T-helper 9 cell (primary cell): Measurements from ENCODE around the gene XXYLT1.

Experiments used
- DNase-seq: peaks from one replicate; pipeline ENCODE4 v3.0.0-alpha.2; 2020

XXYLT1 gene

DNA sequence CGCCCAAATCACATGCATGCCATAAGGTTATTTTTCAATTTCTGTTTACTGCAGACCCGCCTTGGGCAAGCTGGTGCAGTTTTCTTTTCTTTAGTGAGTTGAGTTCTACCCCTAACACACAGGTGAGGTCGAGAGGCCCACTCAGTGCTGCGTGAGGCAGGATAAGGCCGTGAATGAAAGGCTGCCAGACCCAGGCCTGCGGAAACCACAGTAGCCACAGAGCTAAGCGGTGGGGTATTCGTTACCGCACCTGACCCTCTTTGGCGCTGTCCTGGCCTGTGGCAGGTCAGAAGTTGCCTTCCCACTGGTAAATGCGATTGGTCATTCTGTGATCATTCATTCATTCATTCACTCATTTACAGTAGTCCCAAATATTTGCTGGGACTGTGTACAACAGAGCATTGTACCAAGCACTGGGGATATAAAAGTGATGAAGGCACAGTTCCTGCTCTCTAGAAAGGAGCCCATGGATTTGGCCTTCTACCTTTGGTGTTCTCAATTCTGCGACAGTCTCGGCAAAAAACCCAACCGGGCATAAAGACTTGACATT lies 144.8 kb downstream of the XXYLT1 start:
- DNase-seq: no peak

DNA sequence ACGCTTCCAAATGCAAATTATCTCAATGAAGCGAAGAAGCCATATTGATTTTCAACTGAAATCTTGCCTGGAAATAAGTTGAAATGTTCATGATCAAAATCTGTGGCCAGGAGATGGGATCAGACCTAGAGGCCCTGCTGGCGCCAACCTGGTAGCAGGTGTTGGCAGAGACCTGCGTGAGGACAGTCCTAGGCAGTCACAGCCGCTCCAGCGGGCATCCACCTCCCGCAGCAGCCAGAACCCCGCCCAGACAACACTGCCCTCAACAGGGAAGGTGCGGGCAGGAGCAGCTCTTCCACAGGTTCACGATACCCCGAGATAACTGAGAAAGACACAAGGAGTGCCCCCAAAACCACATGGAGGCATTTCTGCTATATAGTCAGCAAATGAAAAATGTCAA lies 145.3 kb downstream of the XXYLT1 start:
- DNase-seq: no peak

DNA sequence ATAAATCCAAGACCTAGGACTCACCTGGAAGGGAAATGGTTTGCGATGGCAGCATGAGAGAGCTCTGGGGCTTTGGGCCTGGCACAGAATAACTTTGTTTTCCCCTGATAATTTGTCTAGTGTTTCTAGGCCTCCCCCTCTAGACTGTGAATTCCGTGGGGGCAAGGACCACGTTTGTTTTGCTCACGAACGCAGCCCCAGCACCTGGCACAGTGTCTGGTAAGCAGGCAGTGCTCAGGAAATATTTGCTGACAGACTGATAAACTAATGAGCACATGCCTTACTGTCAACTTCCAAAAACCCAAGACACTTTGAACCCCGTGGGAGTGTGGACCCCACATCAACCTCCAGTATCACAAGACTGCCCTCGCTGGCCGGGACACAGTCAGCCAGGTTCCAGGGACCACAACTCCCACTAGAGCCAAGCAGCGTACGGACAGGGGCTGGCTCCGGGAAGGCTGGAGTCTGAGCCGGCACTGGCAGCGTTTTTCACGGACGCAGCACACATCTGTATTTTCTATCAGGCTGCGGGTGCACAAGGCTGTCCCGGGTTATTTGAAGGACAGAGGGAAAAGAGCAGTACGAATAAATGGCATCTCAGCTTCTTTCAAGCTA lies 146.5 kb downstream of the XXYLT1 start:
- DNase-seq: no peak

DNA sequence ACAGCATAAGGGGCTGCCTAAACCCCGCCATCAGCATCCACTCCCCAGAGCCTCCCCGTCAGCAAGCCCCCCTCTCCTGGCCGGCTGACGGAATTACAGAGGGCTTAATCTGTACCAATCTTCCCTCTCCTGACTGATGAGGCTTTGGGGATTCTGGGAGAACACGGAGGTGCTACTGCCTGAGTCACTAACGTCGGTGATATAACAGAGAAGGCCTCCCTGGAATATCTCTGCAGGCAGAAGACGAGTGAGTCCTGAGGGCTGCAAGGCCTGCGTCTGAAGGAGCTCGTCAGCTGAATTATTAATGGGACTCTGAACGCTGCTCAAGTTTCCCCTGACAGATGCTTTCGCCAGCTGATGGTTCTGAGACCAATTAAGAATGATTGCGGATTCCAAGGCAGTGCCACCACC lies 147.7 kb downstream of the XXYLT1 start:
- DNase-seq: no peak

DNA sequence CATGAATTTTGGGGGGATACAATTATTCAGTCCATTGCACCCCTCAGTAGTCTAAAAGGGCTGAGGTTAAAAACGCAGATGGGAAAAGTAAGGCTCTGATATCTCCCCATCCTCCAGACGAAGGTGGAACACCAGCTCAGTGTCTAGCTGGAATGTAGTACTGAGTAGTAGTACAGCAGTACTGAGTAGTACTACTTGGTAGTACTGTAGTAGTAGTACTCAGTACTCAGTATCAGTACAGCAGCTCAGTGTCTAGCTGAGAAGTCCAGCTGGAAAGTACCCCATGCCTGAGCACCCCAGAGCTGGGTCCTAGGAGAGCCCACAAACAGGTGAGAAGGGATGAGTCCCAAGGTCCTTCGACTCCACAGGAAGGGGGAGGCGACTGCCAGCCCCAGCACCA lies 148.7 kb downstream of the XXYLT1 start:
- DNase-seq: no peak

DNA sequence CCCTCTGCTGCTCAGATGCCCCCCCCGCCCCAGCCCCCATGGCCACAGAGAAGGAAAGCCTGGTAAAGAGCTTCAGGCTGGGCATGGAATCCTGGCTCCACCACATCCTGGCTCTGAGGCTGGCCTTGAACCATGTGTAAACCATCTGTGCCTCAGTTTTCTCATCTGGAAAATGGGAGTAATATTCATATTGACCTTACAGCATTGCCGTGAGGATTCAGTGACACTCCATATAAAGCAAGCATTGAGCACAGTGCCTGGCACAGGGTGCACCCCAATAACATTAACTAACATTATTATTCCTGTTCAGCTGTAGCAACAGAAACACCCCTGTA lies 150.7 kb downstream of the XXYLT1 start:
- no peak for DNase-seq

DNA sequence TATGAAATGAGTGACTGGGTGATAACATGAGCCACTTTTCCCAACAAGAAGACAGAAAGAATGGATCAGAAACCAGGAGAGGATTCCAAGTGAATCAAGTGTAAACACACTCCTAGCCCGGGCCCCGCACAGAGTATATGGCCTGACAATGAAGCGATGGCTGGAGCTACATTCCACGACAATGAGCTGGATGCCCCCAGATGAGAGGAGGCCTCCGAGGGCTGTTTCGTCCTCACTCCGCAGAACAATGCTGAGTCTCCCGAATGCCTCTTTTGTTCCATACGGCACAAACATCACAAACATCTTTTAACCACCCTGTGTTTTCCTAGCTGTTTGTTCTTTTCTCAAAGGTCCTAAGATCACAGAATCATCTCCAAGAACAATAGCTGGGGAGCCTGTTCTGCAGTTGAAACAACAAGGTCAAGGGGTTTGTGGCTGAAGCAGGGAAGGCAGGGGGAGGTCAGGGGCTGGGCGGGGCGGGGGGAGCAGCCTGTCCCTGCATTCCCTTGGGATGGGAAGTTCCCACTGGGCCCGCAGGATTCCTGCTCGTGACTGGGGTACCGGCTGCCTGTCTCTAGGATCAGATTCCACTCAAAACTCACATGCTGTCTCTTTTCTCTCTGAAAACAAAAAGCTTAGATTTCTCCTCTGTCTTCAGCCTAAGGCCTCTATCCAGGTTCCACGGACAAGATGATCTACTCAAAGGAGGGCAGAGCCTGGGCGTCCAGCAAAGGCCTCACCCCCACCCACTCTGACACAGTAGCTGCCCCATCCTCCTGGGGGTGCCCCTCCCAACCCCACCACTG lies 151.3 kb downstream of the XXYLT1 start:
- DNase-seq: no peak

DNA sequence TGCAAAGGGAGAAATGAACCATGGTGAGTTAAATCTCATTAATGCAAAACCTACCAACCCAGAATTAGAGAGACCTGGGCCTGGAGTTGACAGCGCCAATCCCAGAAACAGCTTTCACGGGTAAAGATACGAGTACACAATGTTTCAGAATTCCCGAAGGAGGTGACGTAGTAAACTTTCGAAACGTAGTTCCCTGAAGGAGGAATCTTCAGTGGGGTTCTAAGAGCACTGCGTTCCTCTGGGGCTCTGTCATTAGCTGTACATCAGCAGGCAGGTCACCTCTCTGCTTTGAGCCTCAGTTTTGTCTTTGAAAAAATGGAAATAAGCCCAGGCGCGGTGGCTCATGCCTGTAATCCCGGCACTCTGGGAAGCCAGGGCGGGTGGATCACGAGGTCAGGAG lies 152.3 kb downstream of the XXYLT1 start:
- no peak for DNase-seq

DNA sequence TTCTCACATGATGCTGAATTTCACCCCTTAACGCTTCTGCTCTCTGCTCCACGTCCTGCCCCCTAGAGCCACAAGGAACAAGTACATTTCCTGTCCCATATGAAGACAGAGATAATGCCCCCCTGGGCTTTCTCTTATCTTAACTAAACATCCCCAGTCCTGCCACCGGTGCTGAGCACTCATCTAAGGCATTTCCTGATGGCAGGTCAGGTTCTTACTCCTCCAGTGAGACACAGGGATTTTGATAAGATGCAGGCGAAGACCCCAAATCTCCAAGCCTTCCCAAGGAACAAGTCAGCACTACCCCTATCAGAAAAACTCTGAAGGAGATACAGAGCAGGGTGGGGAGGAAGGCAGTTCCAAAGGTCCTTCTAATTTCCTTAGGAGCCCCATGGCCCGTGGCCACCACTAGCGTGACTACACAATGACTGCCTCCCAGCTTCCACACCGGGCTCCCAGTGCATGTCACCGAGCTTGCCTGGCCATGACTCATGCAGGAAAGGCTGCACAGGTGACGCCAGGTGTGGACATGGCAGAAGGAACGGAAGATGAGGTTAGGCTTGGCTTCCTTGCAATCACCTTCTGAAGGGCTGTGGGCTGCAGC lies 152.9 kb downstream of the XXYLT1 start:
- DNase-seq: no peak

DNA sequence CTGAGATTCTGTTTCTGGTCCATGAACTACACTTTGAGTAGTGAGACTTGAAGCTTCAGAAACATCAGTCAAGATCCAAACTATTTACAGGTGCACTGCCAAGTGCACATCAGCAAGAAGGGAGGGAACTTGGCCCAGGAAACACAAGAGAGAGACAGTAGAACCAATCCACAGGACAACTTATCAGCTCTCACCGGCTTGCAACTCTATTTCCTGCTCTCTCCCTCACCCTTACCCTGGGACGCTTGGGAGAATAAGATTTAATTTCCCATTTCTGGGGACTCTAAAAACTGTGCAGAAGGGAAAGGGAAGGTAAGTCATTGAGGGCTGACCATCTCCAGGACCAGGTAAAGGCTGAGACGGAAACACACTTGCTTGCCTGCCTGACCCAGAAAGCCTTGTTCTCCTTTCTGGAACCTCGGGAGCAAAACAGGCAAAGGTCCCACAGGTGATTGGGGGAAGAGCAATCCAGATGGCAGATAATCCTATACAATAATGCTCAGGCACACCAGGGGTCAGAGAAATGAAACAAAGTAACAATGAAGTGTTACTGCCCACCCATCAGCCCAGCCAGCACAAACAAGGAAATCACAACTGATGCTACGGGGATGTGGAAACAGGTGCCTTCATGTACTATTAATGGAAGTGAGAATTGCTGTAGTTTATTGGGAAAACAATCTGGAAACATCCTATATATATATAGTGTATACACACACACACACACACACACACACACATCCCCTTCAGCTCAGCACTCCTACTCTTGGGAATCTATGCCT lies 154.4 kb downstream of the XXYLT1 start:
- DNase-seq: no peak

DNA sequence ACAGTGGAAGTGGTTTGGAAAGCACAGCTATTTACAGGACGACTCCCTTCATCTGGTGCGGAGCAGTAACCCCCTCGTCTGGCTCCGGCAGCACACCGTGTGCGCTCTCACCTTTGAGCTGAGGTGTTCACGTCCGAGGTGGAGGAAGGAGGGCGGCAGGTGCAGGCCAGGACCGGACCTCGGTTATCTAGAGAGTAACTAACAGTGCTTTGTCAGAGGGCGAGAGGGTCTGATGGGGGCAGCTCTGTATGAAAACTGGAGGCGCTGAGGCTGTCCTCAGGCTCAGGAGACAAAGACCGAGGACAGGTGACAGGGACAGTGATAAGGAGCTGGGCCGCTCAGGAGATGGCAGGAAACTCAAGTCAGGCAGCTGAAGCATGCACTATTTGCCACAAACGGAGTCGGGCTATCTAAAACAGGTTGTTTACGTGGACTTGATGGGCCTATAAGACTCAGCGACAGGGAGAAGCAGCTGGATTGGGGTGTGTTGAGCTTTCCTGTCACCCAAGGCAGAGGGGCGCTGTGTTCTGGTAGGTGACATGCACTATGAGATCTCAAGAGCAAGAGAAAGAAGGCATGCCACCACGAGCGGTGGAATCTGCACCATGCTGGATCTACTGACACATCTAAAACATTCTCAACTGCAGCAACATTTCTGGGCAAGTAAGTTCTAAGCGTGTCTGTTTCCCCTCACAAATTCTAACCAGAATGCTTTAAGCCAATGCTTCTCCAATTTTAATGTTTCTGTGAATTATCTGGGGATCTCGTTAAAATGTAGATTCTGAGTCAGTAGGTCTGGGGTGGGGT lies 155.2 kb downstream of the XXYLT1 start:
- no peak for DNase-seq

DNA sequence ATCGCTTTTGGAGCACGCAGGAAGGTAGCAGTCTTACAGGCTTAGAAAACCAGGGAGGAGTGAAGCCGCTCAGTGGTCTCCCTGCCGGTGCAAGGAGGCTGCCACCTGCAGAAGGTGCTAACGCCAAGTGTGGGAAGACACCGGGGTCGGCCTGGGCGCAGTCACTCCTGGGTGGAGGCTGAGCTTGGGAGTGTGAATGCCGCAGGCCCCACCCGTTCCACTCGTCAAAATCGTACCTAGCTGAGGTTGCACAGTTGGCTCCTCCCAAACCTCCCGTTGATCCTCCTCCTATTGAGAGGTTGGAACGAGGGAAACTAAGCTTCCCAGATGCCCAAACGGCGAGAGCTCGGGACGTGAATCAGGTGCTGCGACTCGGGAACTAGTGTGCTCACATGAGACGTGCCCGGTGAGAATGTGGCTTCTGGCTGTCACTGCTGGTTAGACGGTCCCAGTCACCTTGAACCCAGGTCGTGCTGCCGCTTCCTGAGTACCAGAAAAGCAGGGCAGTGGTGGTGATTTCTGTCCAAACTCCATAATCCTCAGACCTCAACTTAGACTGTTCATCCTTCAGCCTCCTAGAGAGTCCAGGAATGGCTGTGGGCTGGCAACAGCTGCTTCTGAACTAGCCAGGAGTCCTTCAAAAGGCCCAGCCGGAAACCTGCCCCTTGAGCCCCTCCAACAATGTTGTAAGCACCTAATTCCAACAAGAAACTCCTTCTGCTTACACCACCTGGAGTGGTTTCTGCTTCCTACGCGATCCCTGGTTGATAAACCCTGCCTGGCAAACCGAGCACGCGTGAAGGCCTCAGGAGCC lies 156.0 kb downstream of the XXYLT1 start:
- DNase-seq: no peak

DNA sequence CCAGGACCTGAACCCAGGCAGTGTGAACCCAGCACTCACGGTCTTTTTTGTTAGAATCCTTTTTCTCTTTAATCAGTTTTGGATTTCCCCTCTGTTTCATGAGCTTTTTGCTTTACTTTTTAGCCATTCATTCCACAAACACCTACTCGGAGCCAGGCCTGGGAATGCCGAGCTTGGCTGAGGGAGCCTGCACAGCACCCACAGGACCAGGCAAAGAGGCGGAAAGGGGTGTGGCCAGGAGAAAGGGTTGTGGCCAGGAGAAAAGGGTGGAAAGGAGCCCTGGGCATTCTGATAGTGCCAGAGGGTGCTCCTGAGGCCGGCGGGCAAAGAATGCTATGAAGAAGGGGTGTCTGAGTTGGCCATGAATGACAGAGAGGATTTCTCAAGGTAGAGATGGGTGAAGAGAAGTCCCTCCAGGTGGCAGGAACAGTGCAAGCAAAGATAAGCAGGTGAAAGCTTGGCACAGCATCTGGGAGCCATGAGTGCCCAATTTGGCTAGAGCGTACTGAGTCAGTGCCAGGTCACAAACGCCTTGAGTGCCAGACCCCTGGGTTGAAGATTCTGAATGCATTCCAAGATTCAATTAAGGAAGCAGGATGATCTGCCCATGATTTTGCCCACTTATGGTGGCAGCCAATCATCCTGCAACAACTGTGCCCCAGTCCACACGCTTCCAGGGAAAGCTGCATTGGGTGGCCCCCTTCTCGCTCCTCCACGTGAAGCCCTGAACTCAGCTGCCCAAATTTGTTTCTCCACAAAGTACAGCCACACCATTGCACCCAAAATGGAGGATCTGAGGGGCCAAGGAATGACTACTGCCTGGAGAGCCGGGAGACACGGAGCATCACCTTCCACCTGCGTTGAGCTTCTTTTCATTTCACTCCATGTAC lies 157.2 kb downstream of the XXYLT1 start:
- DNase-seq: no peak

DNA sequence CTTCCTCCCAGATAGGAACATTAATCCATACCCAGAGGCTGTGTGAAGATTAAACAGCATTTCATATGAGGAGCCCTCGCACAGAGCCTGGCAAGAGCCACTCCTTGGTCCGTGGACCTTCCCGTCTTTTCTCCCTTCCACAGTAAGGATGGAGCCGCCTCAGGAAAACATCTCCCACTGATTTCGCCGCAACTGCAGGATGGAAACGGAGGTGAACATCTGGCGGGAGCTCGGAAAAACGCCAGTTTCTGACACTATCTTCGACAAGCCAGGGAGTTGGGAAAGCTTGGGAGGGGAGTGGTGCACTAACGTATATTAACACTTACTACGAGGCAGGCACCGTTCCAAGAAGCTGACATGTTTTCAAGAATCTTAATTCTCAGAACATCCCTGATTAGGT lies 157.9 kb downstream of the XXYLT1 start:
- DNase-seq: no peak

DNA sequence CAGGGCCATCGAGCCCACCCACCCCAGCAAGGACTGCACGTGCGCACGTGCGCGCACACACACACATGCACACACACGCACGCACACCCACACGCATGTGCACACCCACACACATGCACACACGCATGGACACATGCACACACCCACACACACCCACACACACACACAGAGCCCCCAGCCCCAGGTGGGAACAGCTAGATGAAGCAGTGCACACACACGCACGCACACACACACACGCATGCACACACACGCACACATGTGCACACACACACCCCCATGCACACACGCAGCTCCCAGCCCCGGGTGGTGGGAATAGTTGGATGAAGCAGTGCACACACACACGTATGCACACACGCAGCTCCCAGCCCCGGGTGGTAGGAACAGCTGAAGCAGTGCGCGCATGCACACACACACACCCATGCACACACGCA lies 158.6 kb downstream of the XXYLT1 start:
- no peak for DNase-seq

DNA sequence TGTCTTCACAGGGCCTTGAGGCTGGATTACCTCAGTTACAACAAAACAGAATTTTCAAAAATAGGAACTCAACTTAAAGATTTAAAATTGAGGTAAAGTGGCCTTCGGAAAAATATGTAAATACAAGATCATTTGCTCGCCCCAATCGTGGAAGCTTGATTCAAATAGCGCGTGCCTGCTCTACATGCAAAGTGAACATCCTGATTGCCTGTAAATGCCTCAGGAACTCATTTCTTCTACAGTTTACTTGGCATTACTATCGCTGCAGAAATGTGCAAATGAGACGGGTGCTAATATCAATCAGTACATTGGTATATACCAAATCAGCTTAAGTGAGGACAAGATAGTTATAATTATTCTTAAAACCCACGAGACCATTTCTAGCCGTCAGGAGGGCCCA lies 159.2 kb downstream of the XXYLT1 start:
- no peak for DNase-seq

DNA sequence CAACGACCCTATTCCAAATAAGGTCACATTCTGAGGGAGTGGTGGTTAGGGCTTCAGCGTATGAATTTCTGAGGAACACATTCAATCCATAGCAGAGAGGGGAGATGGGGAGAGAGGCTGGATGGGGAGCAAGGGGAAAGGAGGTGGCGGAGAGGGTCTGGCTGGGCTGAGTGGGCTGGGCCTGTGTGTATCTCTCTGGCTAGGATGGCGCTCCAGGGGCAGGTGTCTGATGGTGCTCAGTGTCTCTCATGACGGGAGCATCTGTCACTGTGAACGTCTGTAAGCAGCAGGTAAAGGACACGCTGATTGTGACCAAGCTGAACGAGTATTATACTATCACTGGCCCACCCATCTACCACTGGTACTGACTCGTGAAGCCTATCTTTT lies 159.6 kb downstream of the XXYLT1 start:
- DNase-seq: no peak

DNA sequence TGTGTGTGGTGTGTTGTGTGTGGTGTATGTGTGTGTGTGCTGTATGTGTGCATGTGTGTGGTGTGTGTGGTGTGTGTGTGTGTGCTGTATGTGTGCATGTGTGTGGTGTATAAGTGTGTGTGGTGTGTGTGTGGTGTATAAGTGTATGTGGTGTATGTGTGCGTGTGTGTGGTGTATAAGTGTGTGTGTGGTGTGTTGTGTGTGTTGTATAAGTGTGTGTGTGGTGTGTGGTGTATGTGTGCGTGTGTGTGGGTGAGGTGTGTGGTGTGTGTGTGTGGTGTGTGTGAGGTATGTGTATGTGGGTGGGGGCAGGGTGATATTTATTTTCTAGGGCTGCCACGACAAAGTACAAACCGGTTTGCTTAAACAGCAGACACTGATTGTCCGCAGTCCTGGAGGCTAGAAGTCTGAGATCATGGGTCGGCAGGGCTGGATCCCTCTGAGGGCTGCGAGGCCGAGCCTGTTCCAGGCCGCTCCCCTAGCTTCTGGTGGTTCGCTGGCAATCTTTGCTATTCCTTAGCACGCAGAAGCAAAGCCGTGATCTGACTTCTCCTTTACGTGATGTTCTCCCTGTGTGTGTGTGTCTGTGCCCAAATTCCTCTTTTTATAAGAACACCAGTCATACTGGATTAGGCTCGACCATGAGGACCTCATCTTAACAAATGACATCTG lies 160.2 kb downstream of the XXYLT1 start:
- no peak for DNase-seq

DNA sequence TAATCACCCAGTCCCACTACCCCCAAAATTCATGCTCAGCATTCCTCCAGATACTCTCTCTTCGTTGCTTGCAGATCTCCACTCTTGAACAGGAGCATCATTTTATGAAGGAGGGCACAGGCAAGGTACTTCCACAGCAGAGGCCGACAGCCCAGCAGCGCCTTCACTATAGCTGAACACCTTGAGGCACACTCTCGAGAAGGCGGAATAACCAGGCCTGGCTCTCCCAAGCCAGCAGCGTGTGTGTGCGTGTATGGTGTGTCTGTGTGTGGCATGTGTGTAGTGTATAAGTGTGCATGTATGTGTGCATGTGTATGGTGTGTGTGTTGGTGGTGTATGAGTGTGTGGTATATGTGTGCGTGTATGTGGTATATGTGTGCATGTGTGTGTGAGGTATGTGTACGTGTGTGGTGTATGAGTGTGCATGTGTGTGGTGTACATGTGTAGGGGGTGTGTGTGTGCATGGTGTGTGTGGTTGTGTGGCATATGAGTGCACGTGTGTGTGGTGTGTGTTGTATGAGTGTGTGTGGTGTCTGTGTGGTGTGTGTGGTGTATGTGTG lies 161.8 kb downstream of the XXYLT1 start:
- no peak for DNase-seq

DNA sequence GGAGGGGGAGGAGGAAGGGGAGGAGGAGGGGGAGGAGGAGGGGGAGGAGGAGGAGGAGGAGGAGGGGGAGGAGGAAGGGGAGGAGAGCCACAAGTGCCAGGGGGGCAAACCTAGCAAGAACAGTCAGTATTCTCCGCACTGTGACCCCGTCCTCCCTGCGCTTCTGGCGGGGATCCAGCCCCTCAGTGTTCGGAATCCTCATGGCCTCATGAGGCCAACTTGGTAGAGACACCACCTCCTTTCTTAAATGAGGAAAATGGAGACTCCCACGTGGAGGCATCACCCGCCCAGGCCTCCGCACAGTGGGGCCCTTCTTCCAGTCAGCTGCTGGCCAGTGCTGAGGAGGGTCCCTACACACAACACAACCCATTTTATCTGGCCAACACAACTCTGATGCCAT lies 163.4 kb downstream of the XXYLT1 start:
- no peak for DNase-seq
